SK-N-SH (cell line): ENCODE data around the gene NPAS3.

ENCODE experiments used
- EZH2phosphoT487 ChIP-seq: fragments of 200-600 bp; sonication (generic); IDR thresholded peaks from 2 replicates; pipeline ENCODE4 v1.6.1; 2017; ENCODE audit warnings: low read depth, mixed run types, mild to moderate bottlenecking, antibody characterized with exemption, moderate library complexity, borderline replicate concordance
- FOXJ3 ChIP-seq: sonication (generic); formaldehyde crosslinking; IDR thresholded peaks from 2 replicates; pipeline ENCODE4 v1.5.1; 2020; ENCODE audit warnings: mild to moderate bottlenecking, missing genetic modification reagents
- NRF1 ChIP-seq: IDR thresholded peaks from 2 replicates; pipeline ENCODE4 v1.6.1; 2012; ENCODE audit warnings: low read depth, mild to moderate bottlenecking, low read length
- RXRA ChIP-seq: IDR thresholded peaks from 2 replicates; pipeline ENCODE4 v1.4.0; 2012; ENCODE audit warnings: low read depth, mild to moderate bottlenecking, borderline replicate concordance
- TAF1 ChIP-seq: IDR thresholded peaks from 2 replicates; pipeline ENCODE4 v1.6.1; 2012; ENCODE audit warnings: low read depth, mild to moderate bottlenecking, low read length, moderate library complexity, borderline replicate concordance
- TCF12 ChIP-seq: IDR thresholded peaks from 2 replicates; pipeline ENCODE4 v1.4.0; 2012
- USF2 ChIP-seq: fragments of 150-350 bp; IDR thresholded peaks from 2 replicates; pipeline ENCODE4 v1.6.1; 2017; ENCODE audit warnings: antibody characterized with exemption, low read length, low read depth, borderline replicate concordance
- YY1 ChIP-seq: IDR thresholded peaks from 2 replicates; pipeline ENCODE4 v1.4.0; 2012; ENCODE audit warnings: low read depth, mild to moderate bottlenecking
- TF ChIP-seq, protein P1 (sequence below): fragments of 200-600 bp; sonication (generic); IDR thresholded peaks from 2 replicates; pipeline ENCODE4 v1.6.1; 2017; ENCODE audit warnings: antibody characterized with exemption, mild to moderate bottlenecking, moderate library complexity
- TF ChIP-seq, protein P2 (sequence below): IDR thresholded peaks from 2 replicates; pipeline ENCODE4; 2012
- TF ChIP-seq, protein P3 (sequence below): IDR thresholded peaks from 2 replicates; pipeline ENCODE4 v1.4.0; 2012; ENCODE audit warnings: low read depth, borderline replicate concordance

GRCh38 chr14:33839193-33840076, 900.8 kb downstream of the NPAS3 start:
- no peak for TF ChIP-seq FOXJ3
- TF ChIP-seq TAF1: no peak
- TF ChIP-seq, protein P1, sequence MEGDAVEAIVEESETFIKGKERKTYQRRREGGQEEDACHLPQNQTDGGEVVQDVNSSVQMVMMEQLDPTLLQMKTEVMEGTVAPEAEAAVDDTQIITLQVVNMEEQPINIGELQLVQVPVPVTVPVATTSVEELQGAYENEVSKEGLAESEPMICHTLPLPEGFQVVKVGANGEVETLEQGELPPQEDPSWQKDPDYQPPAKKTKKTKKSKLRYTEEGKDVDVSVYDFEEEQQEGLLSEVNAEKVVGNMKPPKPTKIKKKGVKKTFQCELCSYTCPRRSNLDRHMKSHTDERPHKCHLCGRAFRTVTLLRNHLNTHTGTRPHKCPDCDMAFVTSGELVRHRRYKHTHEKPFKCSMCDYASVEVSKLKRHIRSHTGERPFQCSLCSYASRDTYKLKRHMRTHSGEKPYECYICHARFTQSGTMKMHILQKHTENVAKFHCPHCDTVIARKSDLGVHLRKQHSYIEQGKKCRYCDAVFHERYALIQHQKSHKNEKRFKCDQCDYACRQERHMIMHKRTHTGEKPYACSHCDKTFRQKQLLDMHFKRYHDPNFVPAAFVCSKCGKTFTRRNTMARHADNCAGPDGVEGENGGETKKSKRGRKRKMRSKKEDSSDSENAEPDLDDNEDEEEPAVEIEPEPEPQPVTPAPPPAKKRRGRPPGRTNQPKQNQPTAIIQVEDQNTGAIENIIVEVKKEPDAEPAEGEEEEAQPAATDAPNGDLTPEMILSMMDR: peak; percentile 87
- TF ChIP-seq YY1: no peak
- no peak for TF ChIP-seq TCF12
- TF ChIP-seq, protein P2, sequence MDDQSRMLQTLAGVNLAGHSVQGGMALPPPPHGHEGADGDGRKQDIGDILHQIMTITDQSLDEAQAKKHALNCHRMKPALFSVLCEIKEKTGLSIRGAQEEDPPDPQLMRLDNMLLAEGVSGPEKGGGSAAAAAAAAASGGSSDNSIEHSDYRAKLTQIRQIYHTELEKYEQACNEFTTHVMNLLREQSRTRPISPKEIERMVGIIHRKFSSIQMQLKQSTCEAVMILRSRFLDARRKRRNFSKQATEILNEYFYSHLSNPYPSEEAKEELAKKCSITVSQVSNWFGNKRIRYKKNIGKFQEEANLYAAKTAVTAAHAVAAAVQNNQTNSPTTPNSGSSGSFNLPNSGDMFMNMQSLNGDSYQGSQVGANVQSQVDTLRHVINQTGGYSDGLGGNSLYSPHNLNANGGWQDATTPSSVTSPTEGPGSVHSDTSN: no peak
- no peak for TF ChIP-seq EZH2phosphoT487
- no peak for TF ChIP-seq RXRA
- TF ChIP-seq, protein P3, sequence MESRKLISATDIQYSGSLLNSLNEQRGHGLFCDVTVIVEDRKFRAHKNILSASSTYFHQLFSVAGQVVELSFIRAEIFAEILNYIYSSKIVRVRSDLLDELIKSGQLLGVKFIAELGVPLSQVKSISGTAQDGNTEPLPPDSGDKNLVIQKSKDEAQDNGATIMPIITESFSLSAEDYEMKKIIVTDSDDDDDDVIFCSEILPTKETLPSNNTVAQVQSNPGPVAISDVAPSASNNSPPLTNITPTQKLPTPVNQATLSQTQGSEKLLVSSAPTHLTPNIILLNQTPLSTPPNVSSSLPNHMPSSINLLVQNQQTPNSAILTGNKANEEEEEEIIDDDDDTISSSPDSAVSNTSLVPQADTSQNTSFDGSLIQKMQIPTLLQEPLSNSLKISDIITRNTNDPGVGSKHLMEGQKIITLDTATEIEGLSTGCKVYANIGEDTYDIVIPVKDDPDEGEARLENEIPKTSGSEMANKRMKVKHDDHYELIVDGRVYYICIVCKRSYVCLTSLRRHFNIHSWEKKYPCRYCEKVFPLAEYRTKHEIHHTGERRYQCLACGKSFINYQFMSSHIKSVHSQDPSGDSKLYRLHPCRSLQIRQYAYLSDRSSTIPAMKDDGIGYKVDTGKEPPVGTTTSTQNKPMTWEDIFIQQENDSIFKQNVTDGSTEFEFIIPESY: no peak
- TF ChIP-seq NRF1: no peak
- TF ChIP-seq USF2: no peak
